HG03442 (cell line): ENCODE measurements around the gene CHRND.

ENCODE experiments used
- ATAC-seq: cut with Tn5 transposase; IDR thresholded peaks from one replicate; pipeline ENCODE4 v1.9.1; 2021; ENCODE audit warnings: mild to moderate bottlenecking, moderate library complexity; ENCODE audit not compliant: unreplicated experiment

CHRND gene

GRCh38 chr2:232502911-232503808 lies 22.8 kb upstream of the CHRND start:
- no peak for ATAC-seq

GRCh38 chr2:232503809-232504323 lies 22.1 kb upstream of the CHRND start:
- ATAC-seq: no peak

GRCh38 chr2:232504438-232504837 lies 21.5 kb upstream of the CHRND start:
- no peak for ATAC-seq

GRCh38 chr2:232505856-232506255 lies 20.1 kb upstream of the CHRND start:
- ATAC-seq: no peak

GRCh38 chr2:232506709-232507108 lies 19.3 kb upstream of the CHRND start:
- no peak for ATAC-seq

GRCh38 chr2:232508251-232508650 lies 17.7 kb upstream of the CHRND start:
- ATAC-seq: no peak

- no peak for ATAC-seq
Measured at GRCh38 chr2:232511336-232511890, 14.5 kb upstream of the CHRND start.

GRCh38 chr2:232512602-232513001 lies 13.4 kb upstream of the CHRND start:
- ATAC-seq: no peak

GRCh38 chr2:232513353-232513752 lies 12.6 kb upstream of the CHRND start:
- no peak for ATAC-seq

GRCh38 chr2:232515639-232516038 lies 10.3 kb upstream of the CHRND start:
- no peak for ATAC-seq

GRCh38 chr2:232516551-232516950 lies 9.4 kb upstream of the CHRND start:
- ATAC-seq: no peak

GRCh38 chr2:232518844-232519243 lies 7.1 kb upstream of the CHRND start:
- ATAC-seq: no peak

- no peak for ATAC-seq
Measured at GRCh38 chr2:232519581-232520438, 6.2 kb upstream of the CHRND start, which contains the start of gene PRSS56. Gene PRSS56 (plus strand): TSS chr2:232520388. CDS start chr2:232520599, 211 bp downstream.

GRCh38 chr2:232520489-232520888 lies 5.5 kb upstream of the CHRND start:
- ATAC-seq: no peak

GRCh38 chr2:232521098-232521497 lies 4.9 kb upstream of the CHRND start:
- ATAC-seq: no peak

- ATAC-seq: no peak
Measured at GRCh38 chr2:232521959-232522622, 3.9 kb upstream of the CHRND start.

GRCh38 chr2:232522623-232523401 lies 3.1 kb upstream of the CHRND start:
- ATAC-seq: no peak

- no peak for ATAC-seq
Measured at GRCh38 chr2:232523402-232523681, 2.6 kb upstream of the CHRND start.

- no peak for ATAC-seq
Measured at GRCh38 chr2:232523682-232524597, 2.0 kb upstream of the CHRND start.
